HG03432 (cell line): ENCODE results near the gene SYPL2.
"Not testable (repeated sequence)": the region's sequence is repeated elsewhere in the genome, so short reads cannot be mapped to it uniquely, and the experiment has no call there.

Source experiments
- ATAC-seq: cut with Tn5 transposase; IDR thresholded peaks from one replicate; pipeline ENCODE4 v1.9.1; 2021; ENCODE audit warnings: mild to moderate bottlenecking, moderate library complexity; ENCODE audit not compliant: unreplicated experiment

Gene SYPL2

DNA sequence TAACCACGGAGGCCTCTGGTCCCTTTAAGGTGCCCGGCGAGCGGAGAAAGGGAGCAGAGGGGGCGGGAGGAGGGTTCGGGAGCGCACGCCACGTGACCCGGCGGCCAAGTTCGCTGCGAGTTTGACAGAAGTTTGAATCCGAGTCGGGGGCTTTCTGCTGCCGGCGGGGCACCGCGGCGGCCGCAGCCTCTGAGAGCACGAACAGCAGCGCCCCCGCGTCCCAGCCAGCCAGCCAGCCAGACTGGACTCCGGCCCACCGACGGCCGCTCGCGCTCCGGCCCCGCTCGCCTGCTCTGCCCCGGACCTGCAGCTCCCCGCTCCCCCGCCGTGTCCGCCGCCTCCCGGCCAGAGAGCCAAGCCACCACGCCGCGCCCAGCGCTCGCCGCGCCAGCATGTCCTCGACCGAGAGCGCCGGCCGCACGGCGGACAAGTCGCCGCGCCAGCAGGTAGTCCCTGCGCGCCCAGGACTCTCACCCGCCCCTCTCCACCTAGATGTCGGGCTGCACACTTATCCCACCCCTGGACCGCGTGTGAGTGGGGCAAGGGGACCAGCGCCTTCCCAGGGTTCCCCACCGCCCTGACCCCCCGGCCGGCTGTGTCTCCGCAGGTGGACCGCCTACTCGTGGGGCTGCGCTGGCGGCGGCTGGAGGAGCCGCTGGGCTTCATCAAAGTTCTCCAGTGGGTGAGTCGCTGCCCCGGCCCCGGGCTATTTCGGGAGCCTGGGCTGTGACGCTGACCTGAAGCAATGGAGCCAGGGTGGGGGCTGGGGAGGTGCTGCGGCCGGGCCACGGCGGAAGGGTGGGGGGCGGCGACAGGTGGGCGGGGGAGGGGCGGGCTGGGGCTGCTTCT lies at the start of gene SYPL2:
Gene SYPL2, plus strand, starts transcription at position 95 of the 849 bp plus-strand sequence. Its CDS starts 298 bp downstream, at position 393.
- no peak for ATAC-seq

DNA sequence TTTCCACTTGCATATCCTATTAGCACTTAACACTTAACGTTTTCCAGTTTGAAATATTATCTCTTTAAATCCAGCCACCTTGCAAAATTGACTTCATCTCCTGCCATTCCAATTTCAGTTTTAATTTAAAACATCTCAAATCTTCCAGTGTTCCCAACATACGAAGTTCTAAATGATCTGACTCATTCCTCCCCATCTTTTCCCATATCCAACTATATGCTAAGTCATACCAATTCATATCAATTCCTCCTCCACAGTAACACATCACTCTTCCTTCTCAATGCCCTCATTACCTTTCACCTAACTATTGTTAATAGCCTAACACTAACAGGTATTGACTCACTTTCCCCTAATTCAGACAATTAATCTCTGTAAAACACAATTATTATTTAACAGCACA lies 42.8 kb upstream of the SYPL2 start:
- ATAC-seq = no peak

DNA sequence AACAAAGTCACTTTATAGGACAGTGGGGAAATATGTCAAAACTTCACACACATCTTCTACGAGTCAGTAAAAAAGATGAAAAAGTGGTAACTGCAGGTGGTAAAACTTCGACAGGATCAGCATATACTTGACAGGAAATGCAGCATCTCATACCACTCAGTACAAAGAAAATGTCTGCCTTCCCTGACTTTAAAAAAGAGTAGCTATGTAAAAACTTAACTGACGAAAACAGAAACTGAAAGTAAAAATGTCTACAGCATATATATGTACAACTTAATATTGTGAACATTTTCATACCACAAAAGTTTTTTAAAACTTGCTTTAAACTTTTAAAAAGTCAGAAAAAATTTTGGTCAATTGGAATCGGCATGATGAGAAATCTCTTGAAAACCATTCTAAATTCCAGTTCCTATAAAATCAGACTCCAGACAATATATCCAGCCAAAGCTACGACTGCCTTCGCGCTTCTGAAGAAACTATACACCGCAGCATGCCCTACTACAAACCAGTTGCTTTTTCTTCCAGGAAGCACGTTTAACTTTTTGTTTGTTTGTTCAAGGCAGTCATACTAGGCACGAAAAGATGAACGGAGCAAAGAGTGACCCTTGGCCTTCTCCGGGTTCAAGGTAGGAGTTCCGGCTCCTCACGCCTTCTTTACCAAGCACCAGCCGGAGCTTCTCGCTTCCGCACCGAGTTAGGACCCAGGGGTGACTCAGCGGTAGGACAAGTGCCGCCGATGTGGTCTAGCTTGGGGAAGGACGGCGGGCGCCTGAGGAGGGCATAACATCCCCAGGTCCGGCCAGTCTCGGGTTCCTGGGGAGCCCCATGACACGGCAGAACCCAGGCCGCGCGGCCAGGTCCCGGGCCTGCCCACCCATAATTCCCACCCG lies 40.7 kb upstream of the SYPL2 start:
- ATAC-seq = peak; percentile 30

GRCh38 chr1:109426281-109427170 lies 39.8 kb upstream of the SYPL2 start, which contains the start of gene PSMA5:
Gene PSMA5, minus strand, starts transcription at chr1:109426448. Its CDS starts 118 bp downstream, at chr1:109426330.
- ATAC-seq = peak; percentile 96

DNA sequence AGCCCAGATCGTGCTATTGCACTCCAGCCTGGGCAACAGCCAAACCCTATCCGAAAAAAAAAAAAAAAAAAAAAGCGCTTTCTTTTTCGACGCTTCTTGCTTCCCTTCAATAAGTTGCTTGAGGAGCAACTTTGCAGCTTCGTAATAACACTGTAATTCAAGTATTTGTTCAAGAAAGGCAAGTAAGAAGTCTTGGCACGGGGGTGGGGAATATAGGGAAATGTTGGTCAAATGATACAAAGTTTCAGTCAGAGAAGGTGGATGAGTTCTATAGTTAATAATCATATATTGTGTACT lies 39.2 kb upstream of the SYPL2 start:
- ATAC-seq = no peak

GRCh38 chr1:109432336-109432735 lies 34.0 kb upstream of the SYPL2 start:
- no peak for ATAC-seq

- ATAC-seq = no peak
Measured at GRCh38 chr1:109433322-109433721, 33.0 kb upstream of the SYPL2 start.

DNA sequence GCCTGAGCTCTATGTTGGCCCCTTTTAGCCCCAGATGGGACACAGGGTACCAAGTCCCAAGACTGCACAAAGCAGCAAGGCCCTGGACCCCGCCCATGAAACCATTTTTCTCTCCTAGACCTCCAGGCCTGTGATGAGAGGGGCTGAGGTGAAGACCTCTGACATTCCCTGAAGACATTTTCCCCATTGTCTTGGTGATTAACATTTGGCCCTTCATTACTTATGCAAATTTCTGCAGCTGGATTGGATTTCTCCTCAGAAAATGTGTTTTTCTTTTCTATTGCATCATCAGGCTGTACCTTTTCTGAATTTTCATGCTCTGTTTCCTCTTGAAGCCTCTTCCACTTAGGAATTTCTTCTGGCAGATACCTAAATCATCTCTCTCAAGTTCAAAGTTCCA lies 31.9 kb upstream of the SYPL2 start:
- no peak for ATAC-seq

- no peak for ATAC-seq
Measured at GRCh38 chr1:109438798-109439297, 27.5 kb upstream of the SYPL2 start.

DNA sequence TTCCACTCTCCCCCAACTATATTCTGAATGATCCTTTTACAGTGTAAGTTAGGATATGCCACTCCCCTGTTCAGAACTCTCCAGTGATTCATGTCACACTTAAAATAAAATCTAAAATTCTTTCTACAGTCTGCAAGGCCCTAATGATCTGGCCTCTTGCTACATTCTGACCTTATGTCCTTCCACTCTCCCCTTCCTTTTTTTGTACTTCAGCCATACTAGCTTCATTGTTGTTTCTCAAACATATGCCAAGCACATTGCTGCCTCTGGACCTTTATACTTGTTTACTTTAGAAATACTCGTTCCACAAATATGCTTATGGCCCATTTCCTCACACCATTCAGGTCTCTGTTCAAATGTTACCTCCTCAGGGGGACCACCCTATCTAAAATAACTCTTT lies 25.3 kb upstream of the SYPL2 start:
- ATAC-seq = no peak

- ATAC-seq = no peak
Measured at GRCh38 chr1:109443476-109443875, 22.9 kb upstream of the SYPL2 start.

GRCh38 chr1:109444346-109444745 lies 22.0 kb upstream of the SYPL2 start:
- ATAC-seq = no peak

GRCh38 chr1:109445949-109446695 lies 20.2 kb upstream of the SYPL2 start:
- ATAC-seq = not testable (repeated sequence)

DNA sequence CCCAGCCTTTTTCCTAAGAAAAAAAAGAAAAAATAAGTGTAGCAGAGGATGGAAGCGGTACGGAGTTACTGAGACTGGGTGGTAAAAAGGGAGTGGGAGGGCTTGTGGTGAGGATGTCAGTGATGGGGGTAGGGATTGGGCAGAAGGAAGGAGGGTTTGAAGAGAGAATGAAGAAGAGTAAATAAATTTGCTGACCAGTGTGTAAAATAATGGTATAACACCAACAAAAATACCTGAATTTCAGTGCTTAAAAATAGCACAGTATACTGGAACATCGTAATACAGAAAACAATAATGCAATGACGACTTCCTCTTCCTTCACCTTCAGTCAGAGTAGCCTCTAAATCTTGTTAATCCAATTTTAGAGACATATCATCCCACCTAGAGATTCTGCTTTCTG lies 18.8 kb upstream of the SYPL2 start:
- no peak for ATAC-seq

- ATAC-seq = no peak
Measured at GRCh38 chr1:109454497-109455133, 11.7 kb upstream of the SYPL2 start.

DNA sequence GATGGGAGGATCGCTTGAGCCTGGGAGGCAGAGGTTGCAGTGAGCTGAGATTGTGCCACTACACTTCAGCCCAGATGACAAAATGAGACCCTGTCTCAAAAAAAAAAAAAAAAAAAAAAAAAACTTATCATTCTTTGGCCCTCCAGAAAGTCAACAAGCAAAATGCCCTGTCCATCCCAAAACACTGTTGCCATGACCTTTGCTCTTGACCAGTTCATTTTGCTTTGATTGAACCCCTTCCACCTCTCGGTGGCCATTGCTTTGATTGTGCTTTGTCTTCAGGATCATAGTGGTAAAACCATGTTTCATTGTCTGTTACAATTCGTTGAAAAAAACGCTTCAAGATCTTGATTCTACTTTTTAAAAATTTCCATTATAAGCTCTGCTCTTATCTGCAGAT lies 8.5 kb upstream of the SYPL2 start:
- no peak for ATAC-seq

DNA sequence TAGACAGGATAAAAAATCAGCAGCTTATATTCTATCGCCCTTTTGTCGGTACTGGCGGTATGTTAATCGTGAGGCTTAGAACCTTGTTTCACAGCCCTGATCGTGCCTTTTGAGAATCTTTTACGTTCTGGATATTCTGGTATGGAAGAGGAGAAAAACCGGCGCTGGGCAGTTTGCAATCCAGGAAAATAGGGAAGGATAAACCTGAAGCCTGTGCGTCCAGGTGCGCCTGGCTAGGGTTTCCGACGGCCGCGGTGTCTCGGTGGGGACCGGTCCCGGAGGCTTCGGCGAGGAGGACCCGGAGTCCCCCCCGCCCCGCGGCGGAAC lies 258 bp upstream of the SYPL2 start:
- no peak for ATAC-seq

DNA sequence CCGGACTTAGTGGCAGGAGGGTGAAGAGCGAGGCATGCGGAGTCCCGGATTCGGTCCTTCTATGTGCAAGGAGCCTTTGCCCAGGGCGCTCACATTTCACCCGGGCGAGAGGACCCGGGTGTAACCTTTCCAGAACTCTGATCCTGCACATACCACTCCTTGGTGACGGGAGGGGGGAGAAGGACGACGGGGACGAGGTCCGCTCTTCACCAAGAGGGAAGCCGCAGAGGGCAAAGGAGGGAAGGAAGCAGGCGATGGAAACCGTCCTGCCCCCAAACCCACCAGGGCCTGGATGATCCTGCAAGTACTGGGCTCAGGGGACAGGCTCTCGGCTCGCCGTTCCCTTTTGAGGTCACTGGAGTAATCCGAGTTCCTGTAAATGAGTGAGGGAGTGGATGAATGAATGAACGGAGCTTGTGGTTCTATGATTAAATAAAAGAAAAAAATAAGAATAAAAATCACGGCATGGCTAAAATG lies 993 bp downstream of the SYPL2 start:
- ATAC-seq = no peak

- ATAC-seq = no peak
Measured at GRCh38 chr1:109468061-109468460, 1.7 kb downstream of the SYPL2 start.

DNA sequence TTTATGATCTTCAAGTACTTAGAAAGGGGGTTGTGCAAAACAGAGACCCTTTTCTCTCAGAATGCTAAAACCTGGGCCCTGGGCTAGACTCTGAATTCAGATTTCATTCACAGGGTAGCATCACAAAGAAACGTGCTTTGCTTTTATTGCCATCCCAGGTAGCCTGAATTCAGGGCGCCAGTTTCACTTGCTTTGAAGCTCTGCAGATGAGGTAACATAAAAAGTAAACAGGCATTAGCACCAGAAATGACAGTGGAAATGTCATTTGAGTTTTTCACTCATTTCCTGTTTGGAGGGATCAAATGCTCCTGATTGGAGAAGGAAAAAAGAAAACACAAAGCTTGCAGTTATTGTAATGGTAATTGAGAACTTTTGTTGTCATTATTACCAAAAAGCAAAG lies 2.6 kb downstream of the SYPL2 start:
- no peak for ATAC-seq
